MM.1S (cell line): ENCODE data around the gene TSHZ2.

Experiments used
- DNase-seq: peaks from one replicate; pipeline ENCODE4 v3.0.0-alpha.2; 2015
- H2AFZ ChIP-seq: fragments of 300-600 bp; sonication (generic); 2 replicates; pipeline ENCODE4 v1.6.0; 2016; ENCODE audit warnings: antibody characterized with exemption, low read length
- H3F3A ChIP-seq: fragments of 300-600 bp; sonication (generic); 2 replicates; pipeline ENCODE4 v1.6.1; 2016; ENCODE audit warnings: mild to moderate bottlenecking, antibody characterized with exemption, low read length, moderate library complexity, mixed read lengths; ENCODE audit not compliant: insufficient read depth
- H3K27ac ChIP-seq: fragments of 300-600 bp; sonication (generic); 2 replicates; pipeline ENCODE4 v1.5.1; 2016; ENCODE audit warnings: mild to moderate bottlenecking, low read length
- H3K27me3 ChIP-seq: fragments of 300-600 bp; sonication (generic); replicated peaks from 2 replicates; pipeline ENCODE4 v1.6.0; 2016; ENCODE audit warnings: low read length; ENCODE audit not compliant: insufficient read depth
- H3K36me3 ChIP-seq: fragments of 300-600 bp; sonication (generic); replicated peaks from 2 replicates; pipeline ENCODE4 v1.6.1; 2016; ENCODE audit warnings: mild to moderate bottlenecking, low read length, mixed read lengths; ENCODE audit not compliant: insufficient read depth
- H3K4me1 ChIP-seq: fragments of 300-600 bp; sonication (generic); 2 replicates; pipeline ENCODE4 v1.6.1; 2016; ENCODE audit warnings: low read length, mixed read lengths
- H3K4me2 ChIP-seq: fragments of 300-600 bp; sonication (generic); 2 replicates; pipeline ENCODE4 v1.6.0; 2016; ENCODE audit warnings: low read depth, low read length
- H3K4me3 ChIP-seq: fragments of 300-600 bp; sonication (generic); 2 replicates; pipeline ENCODE4 v1.5.1; 2016; ENCODE audit warnings: low read length, mixed read lengths
- H3K79me2 ChIP-seq: fragments of 300-600 bp; sonication (generic); 2 replicates; pipeline ENCODE4 v1.6.1; 2016; ENCODE audit warnings: mixed run types, low read length, mixed read lengths
- H3K9ac ChIP-seq: fragments of 300-600 bp; sonication (generic); 2 replicates; pipeline ENCODE4 v1.6.1; 2016; ENCODE audit warnings: low read length, mixed read lengths
- H3K9me2 ChIP-seq: fragments of 300-600 bp; sonication (generic); replicated peaks from 2 replicates; pipeline ENCODE4 v1.6.1; 2016; ENCODE audit warnings: mild to moderate bottlenecking, low read length, mixed read lengths; ENCODE audit not compliant: insufficient read depth
- H3K9me3 ChIP-seq: fragments of 300-600 bp; sonication (generic); replicated peaks from 2 replicates; pipeline ENCODE4 v1.6.1; 2016; ENCODE audit warnings: mild to moderate bottlenecking, low read length, mixed read lengths; ENCODE audit not compliant: insufficient read depth
- H4K20me1 ChIP-seq: fragments of 300-600 bp; sonication (generic); 2 replicates; pipeline ENCODE4 v1.6.1; 2016; ENCODE audit warnings: mild to moderate bottlenecking, low read length, moderate library complexity, mixed read lengths; ENCODE audit not compliant: insufficient read depth
- EZH2 ChIP-seq: fragments of 300-600 bp; sonication (generic); optimal IDR thresholded peaks from 2 replicates; pipeline ENCODE3; 2017; ENCODE audit warnings: low read depth, mild to moderate bottlenecking, antibody characterized with exemption, low read length, mixed read lengths
- EZH2phosphoT487 ChIP-seq: fragments of 300-600 bp; sonication (generic); IDR thresholded peaks from 2 replicates; pipeline ENCODE4 v1.6.1; 2018; ENCODE audit warnings: antibody characterized with exemption, low read length
- TF ChIP-seq, protein P1 (sequence below): fragments of 300-600 bp; sonication (generic); IDR thresholded peaks from 2 replicates; pipeline ENCODE4 v1.5.1; 2016; ENCODE audit warnings: antibody characterized with exemption, low read length, mixed read lengths

TSHZ2 gene

DNA sequence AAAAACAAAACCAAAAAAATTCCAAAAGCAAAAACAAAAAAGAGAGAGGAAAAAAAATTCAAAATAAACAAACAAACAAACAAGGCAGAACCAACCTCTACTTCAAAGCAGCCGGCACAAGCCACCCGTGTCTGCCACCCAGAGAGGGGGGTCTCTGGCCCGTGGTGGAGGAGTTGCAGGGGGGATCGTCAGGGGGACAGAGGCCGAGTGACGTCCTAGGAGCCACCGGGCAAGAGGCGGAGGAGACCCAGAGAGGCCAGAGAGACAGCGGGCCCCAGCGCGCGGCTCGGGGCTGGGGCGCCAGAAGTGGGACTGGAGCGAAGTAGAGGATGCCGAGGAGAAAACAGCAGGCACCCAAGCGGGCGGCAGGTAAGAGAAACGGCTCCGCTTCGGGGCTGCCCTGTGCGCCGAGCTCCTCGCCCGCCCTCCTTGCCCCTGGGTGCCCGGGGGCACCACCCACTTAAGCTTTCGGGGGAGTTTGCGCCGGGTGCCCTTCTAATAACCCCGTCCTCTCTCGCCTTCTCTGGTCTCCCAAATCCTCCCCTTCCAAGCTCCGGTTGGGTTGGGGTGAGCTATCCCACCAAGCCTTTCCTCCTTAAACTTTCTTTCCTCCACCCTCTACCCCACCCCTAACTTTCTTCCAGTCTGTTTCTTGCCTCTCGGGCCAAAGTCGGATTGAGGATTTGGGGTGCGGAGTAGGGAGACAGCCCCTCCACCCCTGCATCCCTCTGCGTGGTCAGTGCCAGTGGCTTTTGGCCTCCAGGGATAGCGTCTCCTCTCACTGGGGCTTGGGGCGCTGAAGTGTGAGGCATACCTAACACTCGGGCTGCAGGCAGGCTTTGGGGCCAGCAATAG lies 1.0 kb downstream of the TSHZ2 start:
- Histone ChIP-seq H3K4me1 (no peaks in the 10 kb centered on the region), H3K9me2 (no peaks in the 10 kb centered on the region), H3K9ac (peak overlapping the region; percentile 42; the same call in 1 of the 2 replicates), H2AFZ (peak overlapping the region; percentile 85), H3K27ac (no peak overlapping the region), H3K9me3 (no peaks in the 10 kb centered on the region), H3F3A (no peaks in the 10 kb centered on the region), H3K4me2 (peak overlapping the region; percentile 96), H4K20me1 (no peaks in the 10 kb centered on the region), H3K27me3 (no peaks in the 10 kb centered on the region), H3K79me2 (no peaks in the 10 kb centered on the region), H3K4me3 (peak overlapping the region; percentile 78), H3K36me3 (no peaks in the 10 kb centered on the region)
- TF ChIP-seq EZH2phosphoT487 (no peak), EZH2 (no peak)
- TF ChIP-seq, protein P1, sequence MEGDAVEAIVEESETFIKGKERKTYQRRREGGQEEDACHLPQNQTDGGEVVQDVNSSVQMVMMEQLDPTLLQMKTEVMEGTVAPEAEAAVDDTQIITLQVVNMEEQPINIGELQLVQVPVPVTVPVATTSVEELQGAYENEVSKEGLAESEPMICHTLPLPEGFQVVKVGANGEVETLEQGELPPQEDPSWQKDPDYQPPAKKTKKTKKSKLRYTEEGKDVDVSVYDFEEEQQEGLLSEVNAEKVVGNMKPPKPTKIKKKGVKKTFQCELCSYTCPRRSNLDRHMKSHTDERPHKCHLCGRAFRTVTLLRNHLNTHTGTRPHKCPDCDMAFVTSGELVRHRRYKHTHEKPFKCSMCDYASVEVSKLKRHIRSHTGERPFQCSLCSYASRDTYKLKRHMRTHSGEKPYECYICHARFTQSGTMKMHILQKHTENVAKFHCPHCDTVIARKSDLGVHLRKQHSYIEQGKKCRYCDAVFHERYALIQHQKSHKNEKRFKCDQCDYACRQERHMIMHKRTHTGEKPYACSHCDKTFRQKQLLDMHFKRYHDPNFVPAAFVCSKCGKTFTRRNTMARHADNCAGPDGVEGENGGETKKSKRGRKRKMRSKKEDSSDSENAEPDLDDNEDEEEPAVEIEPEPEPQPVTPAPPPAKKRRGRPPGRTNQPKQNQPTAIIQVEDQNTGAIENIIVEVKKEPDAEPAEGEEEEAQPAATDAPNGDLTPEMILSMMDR: no peak
- peak; percentile 20 for DNase-seq

DNA sequence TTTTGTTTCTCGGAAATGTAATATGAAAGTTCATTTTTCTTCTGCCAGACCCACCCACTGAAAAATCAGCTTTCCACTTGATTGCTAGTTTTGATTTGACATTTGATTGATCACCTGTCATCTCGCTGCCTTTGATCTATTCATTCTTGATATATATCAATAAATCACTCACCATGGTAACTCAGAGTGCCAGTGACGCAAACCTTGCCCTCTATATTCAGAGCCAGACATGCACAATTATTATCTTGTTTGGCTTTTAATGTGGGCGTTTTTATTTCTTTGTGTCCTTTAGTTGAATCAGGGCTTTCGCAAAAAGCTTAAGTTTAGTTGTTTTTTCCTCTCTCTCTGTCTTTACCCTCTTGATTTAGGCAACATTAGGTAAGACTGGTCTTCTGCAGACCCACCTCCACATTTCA lies 2.0 kb downstream of the TSHZ2 start:
- H3K9ac ChIP-seq: no peak overlapping the region
- no peaks in the 10 kb centered on the region for H3K36me3 ChIP-seq
- H3K9me3 ChIP-seq: no peaks in the 10 kb centered on the region
- H3K27ac ChIP-seq: no peak overlapping the region
- H3K4me1 ChIP-seq: no peaks in the 10 kb centered on the region
- H3F3A ChIP-seq: no peaks in the 10 kb centered on the region
- no peak overlapping the region for H3K4me2 ChIP-seq
- TF ChIP-seq, protein P1: no peak
- TF ChIP-seq EZH2phosphoT487 (no peak), EZH2 (no peak)
- H3K9me2 ChIP-seq: no peaks in the 10 kb centered on the region
- DNase-seq: no peak
- no peaks in the 10 kb centered on the region for H3K27me3 ChIP-seq
- H3K79me2 ChIP-seq: no peaks in the 10 kb centered on the region
- H4K20me1 ChIP-seq: no peaks in the 10 kb centered on the region
- H2AFZ ChIP-seq: no peak overlapping the region
- no peak overlapping the region for H3K4me3 ChIP-seq

DNA sequence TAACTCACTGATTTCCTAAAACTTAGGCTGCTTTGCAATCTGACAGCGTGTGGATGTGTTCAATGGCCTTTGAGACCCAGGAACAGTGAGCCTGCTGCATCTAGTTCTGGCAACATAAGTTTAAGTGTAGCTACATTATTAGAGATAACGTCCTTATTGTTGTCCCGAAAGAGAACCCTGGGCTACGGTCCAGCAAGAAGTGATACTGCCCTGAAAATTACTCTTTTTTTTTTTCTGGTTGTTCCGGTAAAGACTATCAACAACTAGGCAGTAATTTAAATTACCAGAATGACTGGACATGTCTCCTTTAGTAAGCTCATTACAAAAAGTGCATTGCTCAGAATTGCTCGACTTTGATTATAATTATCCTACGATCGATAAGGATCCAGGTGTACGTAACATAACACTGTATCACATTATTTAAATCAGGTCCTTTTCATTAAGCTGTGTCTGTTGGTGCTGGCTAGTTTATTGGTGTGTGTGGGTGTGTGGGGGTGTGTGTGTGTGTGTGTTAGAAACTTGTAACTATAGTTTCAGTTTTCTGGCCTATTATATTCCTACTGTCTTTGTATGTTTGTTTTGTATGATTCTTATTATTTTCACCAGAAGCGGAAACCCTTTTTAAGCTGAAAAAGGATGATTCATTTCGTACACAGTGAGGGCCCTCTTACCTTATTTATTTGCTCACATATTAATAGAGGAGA lies 3.0 kb downstream of the TSHZ2 start:
- H3K79me2 ChIP-seq: no peaks in the 10 kb centered on the region
- no peaks in the 10 kb centered on the region for H3K4me1 ChIP-seq
- H3F3A ChIP-seq: no peaks in the 10 kb centered on the region
- H3K9ac ChIP-seq: no peak overlapping the region
- no peaks in the 10 kb centered on the region for H3K9me2 ChIP-seq
- no peaks in the 10 kb centered on the region for H4K20me1 ChIP-seq
- H2AFZ ChIP-seq: no peak overlapping the region
- no peak for TF ChIP-seq EZH2
- TF ChIP-seq, protein P1: no peak
- TF ChIP-seq EZH2phosphoT487: no peak
- no peak overlapping the region for H3K27ac ChIP-seq
- no peak overlapping the region for H3K4me2 ChIP-seq
- no peaks in the 10 kb centered on the region for H3K9me3 ChIP-seq
- H3K4me3 ChIP-seq: no peak overlapping the region
- H3K36me3 ChIP-seq: no peaks in the 10 kb centered on the region
- H3K27me3 ChIP-seq: no peaks in the 10 kb centered on the region
- no peak for DNase-seq
